GM19025 (cell line): Measurements from ENCODE around the gene VWA8.
"Not testable (repeated sequence)": the region's sequence is repeated elsewhere in the genome, so short reads cannot be mapped to it uniquely, and the experiment has no call there.

ENCODE experiments used
- ATAC-seq: cut with Tn5 transposase; IDR thresholded peaks from one replicate; pipeline ENCODE4 v1.9.1; 2021; ENCODE audit warnings: mild to moderate bottlenecking, low read depth, moderate library complexity; ENCODE audit not compliant: unreplicated experiment

Gene VWA8

DNA sequence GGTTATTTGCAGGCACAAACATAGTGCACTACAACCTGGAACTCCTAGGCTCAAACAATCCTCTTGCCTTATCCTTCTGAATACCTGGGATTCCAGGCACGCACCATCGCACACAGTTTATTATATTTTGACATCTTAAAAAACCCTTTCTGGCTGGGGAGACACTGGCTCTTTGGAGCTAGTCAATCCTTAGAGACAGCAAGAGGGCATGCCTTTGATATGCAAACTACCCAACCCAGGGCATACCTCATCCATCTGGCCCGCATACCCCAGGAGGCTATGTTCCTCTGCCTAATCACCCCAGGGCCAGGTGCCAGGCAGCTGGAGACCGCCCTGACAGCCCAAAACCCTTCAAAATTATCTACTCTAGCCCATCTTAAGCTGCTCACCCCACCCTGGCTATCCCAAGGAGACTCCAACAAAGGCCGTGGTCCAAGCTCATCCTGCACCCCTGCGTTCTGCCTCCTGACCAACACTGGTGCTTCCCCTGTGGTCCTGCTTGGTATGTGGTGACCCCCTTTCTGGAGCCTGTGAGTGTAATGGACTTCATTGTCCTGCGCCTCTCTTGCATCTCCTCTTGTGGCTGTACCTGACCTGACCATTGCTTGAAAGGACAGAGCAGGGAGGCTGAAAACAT lies 417.1 kb downstream of the VWA8 start:
- no peak for ATAC-seq

DNA sequence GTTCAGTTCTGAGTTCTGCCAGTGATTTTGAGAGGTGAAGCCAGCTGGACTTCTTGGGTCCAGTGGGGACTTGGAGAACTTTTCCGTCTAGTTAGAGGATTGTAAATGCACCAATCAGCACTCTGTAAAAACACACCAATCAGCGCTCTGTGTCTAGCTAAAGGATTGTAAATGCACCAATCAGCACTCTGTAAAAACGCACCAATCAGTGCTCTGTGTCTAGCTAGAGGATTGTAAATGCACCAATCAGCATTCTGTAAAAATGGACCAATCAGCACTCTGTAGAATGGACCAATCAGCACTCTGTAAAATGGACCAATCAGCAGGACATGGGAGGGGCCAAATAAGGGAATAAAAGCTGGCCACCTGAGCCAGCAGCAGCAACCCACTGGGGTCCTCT lies 418.1 kb downstream of the VWA8 start:
- not testable (repeated sequence) for ATAC-seq

DNA sequence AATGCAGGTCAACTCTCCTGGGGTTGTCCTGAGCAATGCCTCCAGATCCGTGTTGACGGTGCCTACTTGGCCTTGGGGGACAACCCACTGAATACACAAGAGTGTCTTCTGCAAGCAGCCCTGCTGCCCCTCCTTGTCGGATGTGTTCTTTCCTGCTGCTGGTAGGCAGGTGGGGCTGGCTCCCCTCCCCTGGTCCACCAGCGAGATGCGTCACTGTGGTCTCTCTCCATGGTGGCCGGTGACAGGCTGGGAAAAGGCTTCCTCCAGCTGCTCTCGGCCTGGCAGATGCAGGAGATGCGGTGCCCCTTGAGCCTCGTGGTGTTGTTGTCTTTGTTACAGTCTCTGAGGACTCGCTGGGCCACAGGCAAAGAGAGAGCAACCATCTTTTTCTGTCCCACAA lies 418.6 kb downstream of the VWA8 start:
- no peak for ATAC-seq

DNA sequence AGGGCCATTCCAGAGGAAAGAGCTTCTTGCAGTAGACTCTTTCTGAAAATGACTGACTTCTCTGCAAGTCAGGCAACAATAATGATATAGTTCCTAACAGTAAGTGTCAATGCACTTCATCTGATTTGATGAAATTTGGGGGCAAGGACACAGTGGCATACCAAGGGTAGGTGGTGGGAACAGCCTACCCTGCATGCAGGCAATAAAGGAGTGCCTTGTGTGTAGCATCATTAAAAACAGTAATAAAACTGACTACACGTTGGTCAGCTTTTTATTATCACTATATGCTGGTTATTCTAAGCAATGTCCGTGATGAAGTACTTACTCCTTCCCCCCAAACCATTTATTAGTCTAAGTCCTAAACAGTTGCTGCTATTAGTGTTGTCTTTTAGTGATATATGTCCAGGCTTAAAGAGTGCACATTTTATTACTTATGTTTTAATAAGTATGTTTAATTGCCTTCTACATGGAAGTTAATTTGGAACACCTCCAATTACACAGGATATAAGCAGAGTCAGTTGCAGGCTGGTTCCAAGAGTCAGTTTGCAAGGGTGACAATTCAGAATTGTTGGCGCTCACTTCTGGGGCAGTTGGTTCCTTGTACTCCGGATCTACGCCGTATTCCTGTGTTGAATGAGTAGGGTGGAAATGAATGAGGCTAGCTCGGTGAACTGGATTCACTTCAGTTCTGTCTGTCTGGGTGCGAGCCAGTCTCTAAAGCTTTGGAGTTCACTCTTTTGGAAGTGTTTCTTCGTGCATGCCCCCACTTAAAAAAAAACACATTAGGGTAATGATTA lies 419.6 kb downstream of the VWA8 start:
- no peak for ATAC-seq

DNA sequence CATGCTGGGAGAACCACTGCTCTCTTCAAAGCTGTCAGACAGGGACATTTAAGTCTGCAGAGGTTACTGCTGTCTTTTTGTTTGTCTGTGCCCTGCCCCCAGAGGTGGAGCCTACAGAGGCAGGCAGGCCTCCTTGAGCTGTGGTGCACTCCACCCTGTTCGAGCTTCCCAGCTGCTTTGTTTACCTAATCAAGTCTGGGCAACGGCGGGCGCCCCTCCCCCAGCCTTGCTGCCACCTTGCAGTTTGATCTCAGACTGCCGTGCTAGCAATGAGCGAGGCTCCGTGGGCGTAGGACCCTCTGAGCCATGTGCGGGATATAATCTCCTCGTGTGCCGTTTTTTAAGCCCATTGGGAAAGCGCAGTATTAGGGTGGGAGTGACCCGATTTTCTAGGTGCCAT lies 420.7 kb downstream of the VWA8 start:
- not testable (repeated sequence) for ATAC-seq

DNA sequence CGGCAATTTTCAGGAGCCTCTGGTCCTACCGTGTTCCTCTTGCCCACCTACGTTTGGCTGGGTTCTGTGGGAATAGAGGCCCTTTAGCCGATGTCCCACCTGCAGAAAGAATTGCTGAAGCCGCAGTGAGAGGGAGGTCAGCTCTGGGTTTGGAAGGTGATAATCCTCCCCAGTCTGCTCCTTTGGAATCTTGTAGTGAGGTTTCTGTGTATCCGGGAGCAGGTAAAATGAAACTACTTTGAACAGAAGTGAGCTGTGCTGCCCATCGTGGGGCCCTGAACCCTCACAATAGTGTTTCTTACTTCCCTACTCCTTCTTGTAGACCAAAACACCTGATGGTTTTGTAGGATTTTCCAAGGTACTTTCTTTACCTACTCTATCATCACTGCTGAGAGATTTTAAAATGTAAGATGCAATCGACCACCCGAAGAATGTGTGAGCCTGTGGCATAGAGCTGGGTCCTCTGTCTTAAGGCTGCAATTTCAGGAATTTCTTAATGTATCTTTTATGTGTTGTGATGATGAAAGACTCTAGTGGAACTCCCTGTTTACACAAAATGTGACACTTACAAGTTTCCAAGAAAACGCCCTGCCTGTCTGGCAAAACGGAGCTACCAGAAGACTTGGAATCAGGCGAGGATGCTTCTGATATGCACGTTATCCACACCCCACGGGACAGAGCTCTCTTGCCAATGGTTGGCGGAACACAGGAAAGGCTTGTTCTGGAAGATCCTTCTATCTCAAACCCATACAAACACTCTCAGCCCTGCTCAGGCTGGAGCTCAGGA lies 427.4 kb downstream of the VWA8 start:
- no peak for ATAC-seq

DNA sequence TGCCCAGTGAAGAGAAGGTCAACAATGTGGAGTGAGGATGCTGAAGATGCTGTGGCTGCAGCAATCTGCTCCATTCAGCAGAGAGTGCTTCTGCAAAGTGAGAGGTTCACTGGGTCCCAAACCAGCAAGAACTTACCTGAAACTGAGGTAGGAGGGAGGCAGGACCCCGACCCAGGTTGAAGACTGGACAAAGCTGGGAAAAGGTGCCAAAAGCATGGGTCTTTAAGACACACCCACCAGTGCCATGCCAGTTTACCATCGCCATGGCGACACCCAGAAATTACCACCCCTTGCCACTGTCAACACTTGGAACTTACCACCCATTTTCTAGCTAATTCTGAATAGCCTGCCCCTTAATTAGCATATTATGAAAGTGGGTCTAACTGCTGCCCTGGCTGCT lies 432.9 kb downstream of the VWA8 start:
- ATAC-seq = no peak

DNA sequence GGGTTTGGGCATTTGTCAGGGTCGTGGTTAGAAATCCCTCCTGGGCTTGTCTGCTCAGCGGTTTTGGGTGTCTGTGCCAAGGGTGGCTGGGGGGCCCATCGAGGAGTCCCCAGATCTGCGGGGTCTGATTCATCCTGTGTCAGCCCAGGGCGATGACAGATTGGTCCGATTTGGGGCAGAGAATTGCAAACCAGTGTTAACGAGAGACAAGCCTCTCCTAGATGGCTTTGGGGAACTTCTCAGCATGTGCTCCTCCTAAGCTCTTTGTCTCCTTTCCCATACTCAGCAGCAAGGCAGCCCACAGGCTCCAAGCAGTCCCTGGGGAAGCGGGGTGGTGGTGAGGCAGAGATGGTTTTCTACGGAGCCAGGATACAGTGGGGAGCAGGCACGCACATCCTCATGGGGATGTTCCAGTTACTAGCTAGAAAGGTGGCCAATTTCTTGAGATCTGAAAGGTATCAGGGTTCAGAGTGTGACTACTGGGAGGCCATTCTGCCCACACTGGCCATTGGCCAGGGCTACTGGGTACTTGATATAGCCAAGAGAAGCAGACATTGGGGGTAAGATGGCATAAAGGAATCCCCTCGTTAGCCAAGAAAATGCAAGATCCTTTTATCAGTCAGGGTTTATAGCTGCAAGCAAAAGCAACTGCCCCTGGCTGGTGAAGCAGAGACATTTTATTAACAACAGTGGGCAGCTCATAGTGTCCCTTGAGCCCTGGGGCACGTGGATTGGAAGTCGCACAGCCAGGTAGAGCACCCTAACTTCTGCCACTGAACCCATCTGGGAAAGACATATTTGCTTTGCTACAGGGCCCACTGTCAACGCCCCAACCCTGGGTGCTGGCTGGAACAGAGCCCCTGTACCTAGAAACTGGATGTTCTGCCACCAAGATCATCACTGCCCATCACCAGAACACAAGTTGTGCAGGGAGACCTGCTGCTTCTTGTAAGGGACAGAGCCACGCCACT lies 440.0 kb downstream of the VWA8 start:
- no peak for ATAC-seq

DNA sequence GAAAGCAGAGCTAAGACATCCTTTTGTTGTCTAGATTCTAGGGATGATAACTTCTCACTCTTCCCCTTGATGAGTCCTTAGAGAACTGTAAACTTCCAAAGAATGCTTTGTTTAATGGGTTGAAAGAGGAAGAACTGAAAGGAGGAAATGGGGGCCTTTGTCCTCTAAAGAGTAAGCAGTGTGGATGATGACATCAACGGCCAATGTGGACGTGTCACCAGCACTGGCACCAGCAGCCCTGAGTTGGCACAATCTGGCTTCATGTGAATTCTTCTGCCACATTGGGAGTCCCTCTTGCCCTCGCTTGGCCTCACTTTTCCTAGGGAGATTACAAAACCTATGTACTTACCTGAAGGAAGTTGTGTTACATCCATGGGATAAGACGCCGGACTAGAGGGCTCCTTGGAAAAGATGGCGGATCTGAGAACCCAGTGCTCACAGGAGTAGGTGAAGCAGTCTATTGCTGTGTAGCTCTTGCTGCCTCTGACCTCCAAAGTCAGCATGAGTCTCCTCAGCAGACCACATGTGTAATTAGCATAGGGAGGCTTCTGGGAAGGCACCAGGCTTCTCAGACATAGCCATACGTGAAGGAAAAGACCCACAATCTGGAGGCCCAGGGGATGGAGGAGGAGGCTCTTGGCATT lies 440.8 kb downstream of the VWA8 start:
- no peak for ATAC-seq
